Stimulated activated CD8-positive, alpha-beta memory T cell treated with anti-CD3 and anti-CD28 coated beads, Interleukin-15, amount 100 ng/mL, for 48 hours (primary cell): ENCODE measurements around the gene TOMM20L.
A peak's percentile ranks its signal among the peaks of the same experiment; 100 is the strongest.
"Not testable (repeated sequence)": the region's sequence is repeated elsewhere in the genome, so short reads cannot be mapped to it uniquely, and the experiment has no call there.

Experiments
- DNase-seq, 2 donors: peaks; one replicate each; pipeline ENCODE4 v3.0.0-alpha.2; 2020; ENCODE audit warnings: low read depth in 2 of 2

TOMM20L gene

GRCh38 chr14:58395812-58396788 is at the start of gene TOMM20L:
Gene TOMM20L, plus strand, starts transcription at chr14:58395930. Its CDS starts 28 bp downstream, at chr14:58395958.
- DNase-seq: peak; percentile 65 to 69

GRCh38 chr14:58353516-58354299 is 42.0 kb upstream of the TOMM20L start:
- no peak for DNase-seq

- no peak for DNase-seq
These were observed 40.9 kb upstream of the TOMM20L start for GRCh38 chr14:58354808-58355207.

GRCh38 chr14:58356268-58356667 is 39.5 kb upstream of the TOMM20L start:
- DNase-seq: no peak

- not testable (repeated sequence) for DNase-seq
These were observed 33.5 kb upstream of the TOMM20L start for GRCh38 chr14:58362272-58362671.

- DNase-seq: no peak
These were observed 32.8 kb upstream of the TOMM20L start for GRCh38 chr14:58362798-58363412.

- DNase-seq: no peak
These were observed 31.4 kb upstream of the TOMM20L start for GRCh38 chr14:58364316-58364715.

- DNase-seq: no peak
These were observed 28.4 kb upstream of the TOMM20L start for GRCh38 chr14:58367296-58367695.

- no peak for DNase-seq
These were observed 26.8 kb upstream of the TOMM20L start for GRCh38 chr14:58368956-58369355.

- no peak for DNase-seq
These were observed 18.9 kb upstream of the TOMM20L start for GRCh38 chr14:58376791-58377190.

- DNase-seq: no peak
These were observed 4.9 kb upstream of the TOMM20L start for GRCh38 chr14:58390830-58391229.

- DNase-seq: no peak
These were observed 243 bp upstream of the TOMM20L start for GRCh38 chr14:58395562-58395811.

GRCh38 chr14:58397156-58397555 is 1.4 kb downstream of the TOMM20L start:
- DNase-seq: no peak

- DNase-seq: no peak
These were observed 2.8 kb downstream of the TOMM20L start for GRCh38 chr14:58398495-58398894.

GRCh38 chr14:58398895-58399294 is 3.2 kb downstream of the TOMM20L start:
- DNase-seq: no peak

GRCh38 chr14:58401587-58401986 is 5.9 kb downstream of the TOMM20L start:
- DNase-seq: no peak

GRCh38 chr14:58408681-58409215 is 13.0 kb downstream of the TOMM20L start:
- DNase-seq: no peak

- no peak for DNase-seq
These were observed 19.1 kb downstream of the TOMM20L start for GRCh38 chr14:58414845-58415244.

GRCh38 chr14:58415636-58416547 is 20.2 kb downstream of the TOMM20L start:
- DNase-seq: no peak

GRCh38 chr14:58416934-58417333 is 21.2 kb downstream of the TOMM20L start:
- DNase-seq: not testable (repeated sequence)

GRCh38 chr14:58426670-58427280 is 31.0 kb downstream of the TOMM20L start:
- peak; percentile 9 to 28 for DNase-seq
